ENCODE results near the gene BORCS6. TPM values are rescaled to one million over a fixed set of nuclear protein-coding genes. Genes with fewer than 3 reads are reported as not detected.

The BORCS6 gene
- total and polyA plus RNA-seq, 9 of the 15 experiments (the other 6 are each of a cell fraction or from before 2014, with no cell fraction given), result 0.01 to 7.4 (median 2.3) TPM

DNA sequence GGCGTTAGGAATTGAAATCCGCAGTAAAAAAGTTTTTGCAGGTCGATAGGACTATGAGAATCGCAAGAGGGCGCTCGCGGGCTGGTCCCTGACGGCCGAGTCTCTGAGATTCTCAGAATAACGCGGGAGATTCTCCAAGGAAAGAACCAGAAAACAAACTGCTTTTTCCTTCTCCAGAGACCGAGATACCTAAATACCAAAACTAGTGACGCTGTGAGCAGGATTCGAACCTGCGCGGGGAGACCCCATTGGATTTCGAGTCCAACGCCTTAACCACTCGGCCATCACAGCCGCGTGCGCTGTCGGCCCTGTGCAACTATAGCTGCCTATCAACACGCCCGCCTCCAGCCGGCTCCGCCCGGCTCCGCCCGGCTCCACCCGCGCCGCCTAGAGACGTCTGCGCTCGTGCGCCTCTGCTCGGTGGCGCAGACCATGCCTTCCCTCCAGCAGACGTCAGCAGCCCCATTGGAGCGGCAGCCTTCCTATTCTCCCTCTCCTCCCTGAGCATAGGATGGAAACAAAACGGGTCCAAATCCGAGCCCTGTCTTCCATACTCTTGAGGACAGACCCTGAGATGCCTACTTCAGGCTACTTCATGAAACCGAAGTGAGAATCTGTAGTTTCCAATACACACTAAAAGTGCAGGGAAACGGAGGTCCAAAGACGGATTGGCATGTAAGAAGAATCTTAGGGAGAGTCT is 51.2 kb downstream of the BORCS6 start (continued):
- TF ChIP-seq, protein P1, sequence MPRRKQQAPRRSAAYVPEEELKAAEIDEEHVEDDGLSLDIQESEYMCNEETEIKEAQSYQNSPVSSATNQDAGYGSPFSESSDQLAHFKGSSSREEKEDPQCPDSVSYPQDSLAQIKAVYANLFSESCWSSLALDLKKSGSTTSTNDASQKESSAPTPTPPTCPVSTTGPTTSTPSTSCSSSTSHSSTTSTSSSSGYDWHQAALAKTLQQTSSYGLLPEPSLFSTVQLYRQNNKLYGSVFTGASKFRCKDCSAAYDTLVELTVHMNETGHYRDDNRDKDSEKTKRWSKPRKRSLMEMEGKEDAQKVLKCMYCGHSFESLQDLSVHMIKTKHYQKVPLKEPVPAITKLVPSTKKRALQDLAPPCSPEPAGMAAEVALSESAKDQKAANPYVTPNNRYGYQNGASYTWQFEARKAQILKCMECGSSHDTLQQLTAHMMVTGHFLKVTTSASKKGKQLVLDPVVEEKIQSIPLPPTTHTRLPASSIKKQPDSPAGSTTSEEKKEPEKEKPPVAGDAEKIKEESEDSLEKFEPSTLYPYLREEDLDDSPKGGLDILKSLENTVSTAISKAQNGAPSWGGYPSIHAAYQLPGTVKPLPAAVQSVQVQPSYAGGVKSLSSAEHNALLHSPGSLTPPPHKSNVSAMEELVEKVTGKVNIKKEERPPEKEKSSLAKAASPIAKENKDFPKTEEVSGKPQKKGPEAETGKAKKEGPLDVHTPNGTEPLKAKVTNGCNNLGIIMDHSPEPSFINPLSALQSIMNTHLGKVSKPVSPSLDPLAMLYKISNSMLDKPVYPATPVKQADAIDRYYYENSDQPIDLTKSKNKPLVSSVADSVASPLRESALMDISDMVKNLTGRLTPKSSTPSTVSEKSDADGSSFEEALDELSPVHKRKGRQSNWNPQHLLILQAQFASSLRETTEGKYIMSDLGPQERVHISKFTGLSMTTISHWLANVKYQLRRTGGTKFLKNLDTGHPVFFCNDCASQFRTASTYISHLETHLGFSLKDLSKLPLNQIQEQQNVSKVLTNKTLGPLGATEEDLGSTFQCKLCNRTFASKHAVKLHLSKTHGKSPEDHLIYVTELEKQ (CRISPR knock-in tag; IDR thresholded peaks at IDR 0.05), result no peak
- TF ChIP-seq DPF2 (IDR thresholded peaks at IDR 0.05) (no peak), HDAC6 (IDR thresholded peaks at IDR 0.05; ENCODE audit: low read depth, low read length) (no peak), CHD2 (IDR thresholded peaks at IDR 0.05; ENCODE audit: low read depth, low read length) (peak; percentile 86), ZNF143 (CRISPR knock-in tag; IDR thresholded peaks at IDR 0.05) (no peak), FOSL1 (tag; conservative IDR thresholded peaks at IDR 0.05) (no peak), MECOM (CRISPR knock-in tag; IDR thresholded peaks at IDR 0.05) (no peak)
- TF ChIP-seq, protein P2, sequence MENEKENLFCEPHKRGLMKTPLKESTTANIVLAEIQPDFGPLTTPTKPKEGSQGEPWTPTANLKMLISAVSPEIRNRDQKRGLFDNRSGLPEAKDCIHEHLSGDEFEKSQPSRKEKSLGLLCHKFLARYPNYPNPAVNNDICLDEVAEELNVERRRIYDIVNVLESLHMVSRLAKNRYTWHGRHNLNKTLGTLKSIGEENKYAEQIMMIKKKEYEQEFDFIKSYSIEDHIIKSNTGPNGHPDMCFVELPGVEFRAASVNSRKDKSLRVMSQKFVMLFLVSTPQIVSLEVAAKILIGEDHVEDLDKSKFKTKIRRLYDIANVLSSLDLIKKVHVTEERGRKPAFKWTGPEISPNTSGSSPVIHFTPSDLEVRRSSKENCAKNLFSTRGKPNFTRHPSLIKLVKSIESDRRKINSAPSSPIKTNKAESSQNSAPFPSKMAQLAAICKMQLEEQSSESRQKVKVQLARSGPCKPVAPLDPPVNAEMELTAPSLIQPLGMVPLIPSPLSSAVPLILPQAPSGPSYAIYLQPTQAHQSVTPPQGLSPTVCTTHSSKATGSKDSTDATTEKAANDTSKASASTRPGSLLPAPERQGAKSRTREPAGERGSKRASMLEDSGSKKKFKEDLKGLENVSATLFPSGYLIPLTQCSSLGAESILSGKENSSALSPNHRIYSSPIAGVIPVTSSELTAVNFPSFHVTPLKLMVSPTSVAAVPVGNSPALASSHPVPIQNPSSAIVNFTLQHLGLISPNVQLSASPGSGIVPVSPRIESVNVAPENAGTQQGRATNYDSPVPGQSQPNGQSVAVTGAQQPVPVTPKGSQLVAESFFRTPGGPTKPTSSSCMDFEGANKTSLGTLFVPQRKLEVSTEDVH (IDR thresholded peaks at IDR 0.05; ENCODE audit: low read depth, partially characterized antibody), result peak; percentile 92
- TF ChIP-seq, protein P3, sequence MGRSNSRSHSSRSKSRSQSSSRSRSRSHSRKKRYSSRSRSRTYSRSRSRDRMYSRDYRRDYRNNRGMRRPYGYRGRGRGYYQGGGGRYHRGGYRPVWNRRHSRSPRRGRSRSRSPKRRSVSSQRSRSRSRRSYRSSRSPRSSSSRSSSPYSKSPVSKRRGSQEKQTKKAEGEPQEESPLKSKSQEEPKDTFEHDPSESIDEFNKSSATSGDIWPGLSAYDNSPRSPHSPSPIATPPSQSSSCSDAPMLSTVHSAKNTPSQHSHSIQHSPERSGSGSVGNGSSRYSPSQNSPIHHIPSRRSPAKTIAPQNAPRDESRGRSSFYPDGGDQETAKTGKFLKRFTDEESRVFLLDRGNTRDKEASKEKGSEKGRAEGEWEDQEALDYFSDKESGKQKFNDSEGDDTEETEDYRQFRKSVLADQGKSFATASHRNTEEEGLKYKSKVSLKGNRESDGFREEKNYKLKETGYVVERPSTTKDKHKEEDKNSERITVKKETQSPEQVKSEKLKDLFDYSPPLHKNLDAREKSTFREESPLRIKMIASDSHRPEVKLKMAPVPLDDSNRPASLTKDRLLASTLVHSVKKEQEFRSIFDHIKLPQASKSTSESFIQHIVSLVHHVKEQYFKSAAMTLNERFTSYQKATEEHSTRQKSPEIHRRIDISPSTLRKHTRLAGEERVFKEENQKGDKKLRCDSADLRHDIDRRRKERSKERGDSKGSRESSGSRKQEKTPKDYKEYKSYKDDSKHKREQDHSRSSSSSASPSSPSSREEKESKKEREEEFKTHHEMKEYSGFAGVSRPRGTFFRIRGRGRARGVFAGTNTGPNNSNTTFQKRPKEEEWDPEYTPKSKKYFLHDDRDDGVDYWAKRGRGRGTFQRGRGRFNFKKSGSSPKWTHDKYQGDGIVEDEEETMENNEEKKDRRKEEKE (IDR thresholded peaks at IDR 0.05; ENCODE audit: borderline replicate concordance in 1 of 2, control insufficient read depth in 1 of 2, low read depth in 2 of 2, low read length in 1 of 2), result peak in 1 of 2 experiments; percentile 44; a peak in 1 of 4 replicates
- TF ChIP-seq, protein P4, sequence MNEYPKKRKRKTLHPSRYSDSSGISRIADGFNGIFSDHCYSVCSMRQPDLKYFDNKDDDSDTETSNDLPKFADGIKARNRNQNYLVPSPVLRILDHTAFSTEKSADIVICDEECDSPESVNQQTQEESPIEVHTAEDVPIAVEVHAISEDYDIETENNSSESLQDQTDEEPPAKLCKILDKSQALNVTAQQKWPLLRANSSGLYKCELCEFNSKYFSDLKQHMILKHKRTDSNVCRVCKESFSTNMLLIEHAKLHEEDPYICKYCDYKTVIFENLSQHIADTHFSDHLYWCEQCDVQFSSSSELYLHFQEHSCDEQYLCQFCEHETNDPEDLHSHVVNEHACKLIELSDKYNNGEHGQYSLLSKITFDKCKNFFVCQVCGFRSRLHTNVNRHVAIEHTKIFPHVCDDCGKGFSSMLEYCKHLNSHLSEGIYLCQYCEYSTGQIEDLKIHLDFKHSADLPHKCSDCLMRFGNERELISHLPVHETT (CRISPR knock-in tag; conservative IDR thresholded peaks at IDR 0.05 in 1 of 2, IDR thresholded peaks at IDR 0.05 in 1 of 2), result no peak
- TF ChIP-seq, protein P5, sequence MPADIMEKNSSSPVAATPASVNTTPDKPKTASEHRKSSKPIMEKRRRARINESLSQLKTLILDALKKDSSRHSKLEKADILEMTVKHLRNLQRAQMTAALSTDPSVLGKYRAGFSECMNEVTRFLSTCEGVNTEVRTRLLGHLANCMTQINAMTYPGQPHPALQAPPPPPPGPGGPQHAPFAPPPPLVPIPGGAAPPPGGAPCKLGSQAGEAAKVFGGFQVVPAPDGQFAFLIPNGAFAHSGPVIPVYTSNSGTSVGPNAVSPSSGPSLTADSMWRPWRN (IDR thresholded peaks at IDR 0.05; ENCODE audit: low read depth), result no peak; the same call in 1 of the 2 replicates
